DMS53 treated with DMSO at 0.1 percent for 48 hours (cell line): Measurements from ENCODE around the gene CAMTA1.

ENCODE experiments used
- DNase-seq: peaks from one replicate; lab custom pipeline; 2025; ENCODE audit not compliant: unreplicated experiment; lab: John Stamatoyannopoulos, UW

Gene CAMTA1

DNA sequence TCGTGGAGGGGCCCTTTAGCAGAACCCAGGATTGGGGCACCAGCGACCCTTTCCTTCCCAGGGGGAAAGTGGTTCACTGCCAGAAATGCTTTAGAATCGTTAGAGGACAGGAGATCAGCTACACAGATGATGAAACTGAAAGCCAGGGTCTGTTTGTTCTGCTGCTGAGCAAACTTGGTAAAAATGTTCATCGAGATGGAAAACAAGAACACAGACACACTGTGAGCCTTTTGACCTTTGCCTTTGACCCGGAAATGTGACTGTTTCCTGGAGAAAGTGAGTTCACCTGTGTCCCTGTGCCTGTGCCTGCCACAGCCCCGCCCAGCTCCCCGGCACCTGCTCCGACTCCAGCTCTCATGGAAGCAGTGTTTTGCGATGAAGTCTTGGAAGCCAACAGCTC lies 234.3 kb downstream of the CAMTA1 start:
- DNase-seq: no peak

DNA sequence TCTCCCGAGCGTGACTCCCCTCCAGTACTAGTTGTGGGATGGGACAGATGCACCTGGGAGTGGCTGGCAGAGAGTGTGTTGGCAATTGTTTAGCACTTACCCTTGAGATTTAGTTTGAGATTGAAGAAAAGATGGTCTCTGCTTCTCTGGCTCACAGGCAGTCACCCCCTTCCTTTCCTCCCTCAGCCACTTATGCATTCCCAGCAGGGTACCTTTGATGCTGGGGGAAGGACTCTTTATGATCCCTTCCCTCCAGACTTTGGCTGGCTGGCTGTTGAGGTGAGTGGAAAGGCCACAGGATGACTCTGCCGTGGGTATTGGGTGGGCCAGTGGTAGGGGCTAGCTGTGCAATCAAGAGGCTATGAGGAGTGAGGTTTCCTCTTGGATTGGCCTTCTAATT lies 236.8 kb downstream of the CAMTA1 start:
- DNase-seq: no peak

DNA sequence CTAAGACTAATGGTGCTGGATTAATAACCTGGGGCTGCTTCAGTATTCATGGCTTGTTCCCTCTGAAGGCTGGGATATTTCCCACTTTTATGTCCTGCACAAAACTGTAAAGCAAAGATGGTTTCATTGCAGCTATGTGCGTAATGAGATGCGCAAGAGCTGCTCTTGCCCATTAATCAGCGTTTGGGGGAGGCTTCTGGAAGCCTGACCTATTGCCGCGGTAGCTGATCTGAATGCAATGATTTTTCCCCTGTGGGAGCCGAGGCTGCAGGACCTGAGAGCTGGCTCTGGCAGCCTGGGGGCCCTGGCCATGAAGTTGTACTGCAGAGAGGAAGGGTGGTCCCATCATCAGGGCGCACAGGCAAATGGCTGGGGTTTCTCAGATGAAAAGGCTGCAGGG lies 239.8 kb downstream of the CAMTA1 start:
- no peak for DNase-seq

DNA sequence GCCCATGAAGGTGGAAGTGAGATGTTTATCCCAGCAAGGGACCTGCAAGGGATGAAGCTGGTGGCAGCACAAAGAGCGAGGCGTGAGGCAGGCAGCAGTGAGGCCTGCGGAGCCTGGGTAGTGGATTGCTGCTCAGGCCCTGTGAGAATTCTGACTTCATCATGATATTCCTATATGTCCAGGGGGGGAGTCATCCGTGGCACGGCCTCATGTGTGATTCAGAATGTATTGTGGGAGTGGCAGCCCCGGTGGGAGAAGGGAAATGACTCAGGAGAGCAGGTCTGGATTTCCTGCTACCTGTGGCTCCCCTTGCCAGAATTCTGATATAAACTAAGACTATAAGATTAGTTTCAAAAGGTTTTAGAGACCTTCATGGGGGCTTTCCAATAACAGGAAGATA lies 240.9 kb downstream of the CAMTA1 start:
- no peak for DNase-seq

DNA sequence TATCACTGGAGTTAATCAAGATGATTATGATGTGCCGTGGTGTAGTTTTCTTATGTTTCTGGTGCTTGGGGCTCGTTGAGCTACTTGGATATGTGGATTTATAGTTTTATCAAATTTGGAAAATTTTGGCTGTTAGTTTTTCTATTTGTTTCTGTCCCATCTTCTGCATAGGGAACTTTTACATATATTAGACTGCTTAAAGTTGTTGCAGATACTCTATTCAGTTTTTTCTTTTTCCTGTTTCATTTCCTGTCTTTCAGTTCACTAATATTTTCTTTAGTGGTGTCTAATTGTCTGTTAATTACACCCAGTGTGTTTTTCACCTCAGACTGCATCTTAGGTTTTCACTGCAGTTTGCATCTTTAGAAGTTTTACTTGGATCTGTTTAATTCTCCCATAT lies 247.7 kb downstream of the CAMTA1 start:
- DNase-seq: no peak

DNA sequence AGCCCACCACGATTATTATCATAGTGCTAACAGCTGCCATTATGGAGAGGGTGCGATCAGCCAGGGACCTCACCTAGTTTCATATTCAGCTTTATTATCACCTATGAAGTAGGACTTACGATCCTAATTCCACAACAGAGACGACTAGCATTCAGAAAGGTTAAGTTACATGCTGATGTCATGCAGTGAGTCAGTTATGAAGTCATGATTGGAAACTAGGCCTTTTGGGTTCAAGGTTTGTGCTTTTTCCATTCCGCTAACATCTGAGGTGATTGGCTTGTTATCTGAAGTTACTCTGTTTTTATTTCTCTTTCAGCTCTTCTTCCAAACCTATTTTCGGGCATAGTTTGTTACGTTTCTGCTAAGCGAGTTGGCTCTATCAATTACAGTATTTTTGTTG lies 251.1 kb downstream of the CAMTA1 start:
- no peak for DNase-seq

DNA sequence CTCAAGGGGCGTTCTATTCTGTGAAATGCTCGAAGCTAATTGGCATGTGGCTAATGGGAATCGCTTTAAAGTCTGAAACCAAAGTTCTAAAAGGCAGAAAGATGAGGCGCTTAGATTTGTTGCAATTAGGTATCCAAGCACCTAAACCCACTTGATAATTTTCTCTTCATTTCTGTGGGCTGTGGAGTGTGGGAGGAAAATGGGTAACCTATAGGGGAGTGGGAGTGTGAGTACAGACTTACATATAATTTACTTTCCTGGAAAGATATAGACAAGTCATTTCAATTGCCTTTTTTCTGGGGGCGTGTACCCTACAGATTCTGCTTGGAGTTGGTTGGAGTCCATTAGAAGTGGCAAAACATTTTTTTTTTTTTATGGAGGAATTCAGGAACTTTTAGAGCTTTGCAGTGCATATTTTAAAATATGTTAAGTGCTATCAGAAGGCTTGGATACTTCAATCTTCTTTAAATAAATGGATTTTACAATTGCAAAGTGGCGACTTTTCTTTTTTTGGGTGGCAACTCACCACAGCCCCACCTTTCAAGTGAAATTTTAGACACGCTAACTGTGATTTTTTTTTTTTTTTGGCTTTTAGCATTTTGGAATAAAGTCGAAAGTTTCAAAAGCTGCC lies 254.5 kb downstream of the CAMTA1 start:
- no peak for DNase-seq

DNA sequence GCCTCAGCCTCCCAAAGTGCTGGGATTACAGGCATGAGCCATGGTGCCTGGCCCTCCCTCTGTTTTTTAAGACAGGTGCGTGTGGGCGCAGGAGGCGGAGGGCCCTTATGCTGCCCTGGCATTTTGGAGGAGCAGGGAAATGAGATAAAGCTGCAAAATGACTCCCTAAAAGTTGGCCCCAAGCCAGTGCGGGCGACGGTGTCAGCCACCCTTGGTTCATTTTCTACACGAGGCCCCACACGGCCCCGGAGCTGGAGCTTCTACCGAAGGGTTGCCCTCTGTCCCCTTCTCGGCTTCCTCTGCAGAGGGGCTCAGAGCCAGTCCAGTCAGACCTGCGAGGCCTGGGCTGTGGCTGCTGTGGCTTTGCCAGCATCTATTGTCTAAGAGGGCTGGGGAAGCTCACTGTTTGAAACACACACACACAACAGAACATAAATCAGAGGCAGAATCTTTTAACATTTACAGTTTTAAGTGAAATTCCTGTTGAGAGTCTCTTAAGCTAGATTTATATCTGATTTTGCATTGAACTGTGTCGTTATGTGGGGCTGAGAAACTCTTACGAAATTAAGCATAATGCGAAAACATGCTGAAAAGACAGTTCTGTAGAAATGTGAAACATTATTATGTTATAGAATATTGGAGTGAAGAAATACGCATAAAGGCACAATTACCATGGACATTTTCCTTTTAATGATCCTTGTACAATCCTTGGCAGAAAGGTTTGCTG lies 255.9 kb downstream of the CAMTA1 start:
- DNase-seq: no peak

DNA sequence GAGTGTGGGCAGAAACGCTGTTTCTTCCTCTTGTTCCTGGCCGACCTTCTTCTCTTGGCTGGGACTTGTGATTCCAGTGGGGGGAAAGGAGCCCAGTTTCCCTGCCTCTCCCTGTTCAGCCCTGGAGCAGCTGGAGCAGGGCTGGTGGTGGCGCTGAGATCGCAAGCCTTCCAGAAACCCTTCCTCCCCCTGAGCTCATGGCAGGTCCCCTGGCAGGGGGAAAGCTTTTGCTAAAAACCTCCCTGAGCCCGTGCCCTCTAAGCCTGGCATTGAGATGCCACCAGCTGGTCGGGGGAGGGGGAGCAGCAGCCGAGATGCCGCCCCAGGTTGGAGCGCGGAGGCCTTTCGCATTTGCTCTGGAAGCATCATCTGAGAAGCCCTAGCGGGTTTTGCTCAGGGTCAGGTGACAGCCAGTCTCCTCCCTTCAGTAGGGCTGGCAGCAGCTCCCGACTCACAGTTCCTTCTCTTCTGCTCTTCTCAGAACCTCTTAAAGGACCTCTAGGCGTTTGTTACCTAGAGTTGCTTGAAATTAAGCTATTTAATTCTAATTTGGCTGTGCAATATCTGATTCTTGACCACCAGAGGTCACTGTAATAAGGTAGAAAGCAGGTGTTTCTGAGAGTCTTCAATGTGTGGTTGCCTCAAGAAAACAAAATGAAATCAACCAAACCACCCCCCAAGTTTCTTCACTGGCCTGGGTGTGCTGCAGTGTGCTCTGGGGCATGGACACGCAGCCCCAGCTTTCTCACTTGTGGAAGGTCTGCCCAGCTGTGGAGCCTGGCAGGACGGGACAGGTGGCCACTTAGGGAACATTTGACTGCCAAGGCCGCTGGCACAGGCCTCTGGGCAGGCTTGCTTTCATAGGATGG lies 257.3 kb downstream of the CAMTA1 start:
- peak; percentile 32 for DNase-seq

DNA sequence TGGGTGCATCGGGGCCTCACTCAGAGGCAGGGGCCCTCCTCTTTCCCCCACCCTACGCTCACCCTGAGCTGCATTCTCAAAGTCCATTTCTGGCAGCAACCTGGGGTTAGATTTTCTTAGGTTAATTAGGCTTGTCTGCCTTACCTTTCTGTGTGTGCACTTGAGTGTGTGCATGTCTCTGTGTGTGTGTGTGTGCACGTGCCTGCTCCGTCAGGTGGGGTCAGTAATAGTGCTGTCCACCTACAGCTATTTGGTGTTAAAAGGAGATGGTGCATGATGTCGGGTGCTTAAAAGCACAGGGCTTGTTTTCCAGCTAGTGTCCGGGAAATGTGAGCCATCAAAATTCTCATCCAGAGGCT lies 257.9 kb downstream of the CAMTA1 start:
- DNase-seq: no peak

DNA sequence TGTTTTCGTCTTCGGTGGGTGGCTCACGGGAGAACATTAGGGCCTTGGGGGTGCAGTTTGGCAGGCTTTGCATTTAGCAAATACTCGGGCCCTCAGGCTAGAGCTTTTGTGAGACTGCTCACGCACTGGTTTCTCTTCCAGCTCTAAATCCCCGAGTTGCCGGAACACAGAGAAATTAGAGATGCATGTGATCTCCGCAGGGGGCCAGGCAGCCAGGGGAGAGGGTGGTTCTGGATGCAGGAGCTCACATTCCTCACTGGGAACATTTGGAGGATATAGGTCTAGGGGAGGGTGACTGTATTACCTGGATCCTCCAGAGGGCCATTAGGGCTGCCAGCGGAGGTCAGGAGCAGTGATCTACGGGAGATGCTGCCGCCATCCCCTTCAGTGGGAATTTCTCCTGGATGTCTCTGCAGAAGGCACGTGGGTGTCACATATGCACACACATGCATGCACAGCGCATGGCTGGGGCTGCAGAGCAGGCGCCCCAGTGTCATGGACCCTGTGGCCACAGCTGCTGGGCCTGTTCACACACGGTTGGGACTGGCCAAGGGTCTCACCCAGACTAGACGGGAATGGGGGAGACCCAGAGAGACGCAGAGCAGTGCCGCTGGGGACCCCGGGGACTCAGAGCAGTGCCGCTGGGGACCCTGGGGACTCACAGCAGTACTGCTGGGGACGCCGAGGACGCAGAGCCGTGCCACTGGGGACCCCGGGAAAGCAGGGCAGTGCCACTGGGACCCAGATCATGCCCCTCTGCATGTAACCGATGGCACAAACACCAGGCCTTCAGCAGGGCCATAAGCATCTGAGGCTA lies 258.7 kb downstream of the CAMTA1 start:
- DNase-seq: no peak

DNA sequence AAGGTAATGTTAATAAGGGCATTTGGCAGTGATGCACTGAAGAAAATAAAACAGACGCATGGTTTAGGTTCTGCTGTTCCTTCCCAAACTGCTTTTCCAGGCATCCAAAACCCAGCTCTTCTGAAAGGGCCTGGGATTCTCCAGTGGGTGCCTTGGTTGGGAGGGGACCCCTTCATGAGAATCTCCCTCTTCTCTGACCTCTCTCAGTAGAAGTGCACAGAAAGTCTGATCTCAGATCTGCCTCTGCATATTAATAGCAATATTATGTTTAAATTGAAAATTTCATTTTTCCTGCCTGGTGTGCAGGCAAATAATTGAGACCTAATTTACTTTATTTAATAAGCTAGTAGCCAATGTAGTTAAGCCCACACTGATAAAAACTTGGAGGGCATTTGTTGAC lies 260.6 kb downstream of the CAMTA1 start:
- DNase-seq: no peak

DNA sequence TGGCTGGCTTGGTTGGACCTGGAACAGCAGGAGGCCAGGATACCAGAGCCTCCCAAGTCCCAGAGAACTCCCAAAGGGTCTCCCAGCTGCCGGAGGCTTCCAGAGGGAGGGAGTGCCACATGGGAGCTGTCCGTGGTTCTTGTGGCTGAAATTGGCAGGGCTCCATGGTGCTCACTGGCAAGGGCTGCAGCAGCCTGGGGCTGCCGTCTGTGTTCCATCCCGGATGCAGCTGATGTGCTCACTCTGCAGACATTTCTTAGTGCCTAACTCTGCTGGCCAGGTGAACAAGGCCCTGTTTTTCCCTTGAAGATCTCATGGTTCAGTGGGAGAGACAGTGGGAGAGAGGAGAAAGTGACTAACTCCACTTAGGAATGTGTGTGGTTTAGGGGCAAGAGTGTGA lies 261.1 kb downstream of the CAMTA1 start:
- no peak for DNase-seq

DNA sequence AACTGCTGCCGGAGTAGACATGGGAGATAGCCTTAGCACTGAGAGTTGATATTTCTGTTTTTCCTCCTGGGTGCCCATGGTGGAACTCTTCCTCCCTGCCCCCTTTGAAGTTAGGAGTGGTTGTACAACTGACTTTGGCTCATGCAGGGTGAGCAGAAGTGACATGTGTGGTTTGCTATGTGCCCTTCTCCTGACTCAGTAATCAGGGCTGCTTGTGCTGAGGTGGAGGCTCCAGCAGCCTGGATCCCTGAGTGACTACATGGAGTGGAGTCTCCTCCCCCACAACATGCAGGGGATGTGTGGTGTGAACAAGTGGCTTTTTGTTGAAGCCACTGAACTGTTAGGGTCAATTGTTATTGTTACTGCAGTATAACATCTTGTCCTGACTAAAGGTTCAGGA lies 261.6 kb downstream of the CAMTA1 start:
- DNase-seq: no peak

DNA sequence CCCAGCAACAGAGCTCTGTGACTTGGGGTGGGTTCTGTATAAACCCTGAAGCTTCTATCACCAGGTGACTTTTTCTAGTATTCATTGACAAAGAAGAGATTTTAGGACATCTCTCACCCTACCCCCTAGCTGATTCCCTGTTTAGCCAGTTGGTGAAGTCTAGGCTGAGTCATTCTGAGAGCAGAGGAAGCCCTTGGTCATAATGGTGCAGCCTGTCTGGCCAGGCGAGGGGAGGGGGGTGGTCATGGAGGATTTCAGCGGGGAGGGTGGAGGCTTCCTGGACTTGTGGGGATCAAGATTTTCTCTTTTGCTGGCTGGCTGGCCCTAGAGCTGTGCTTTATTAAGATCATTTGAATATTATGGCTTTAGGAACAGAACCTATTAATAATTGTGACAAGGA lies 262.6 kb downstream of the CAMTA1 start:
- no peak for DNase-seq

DNA sequence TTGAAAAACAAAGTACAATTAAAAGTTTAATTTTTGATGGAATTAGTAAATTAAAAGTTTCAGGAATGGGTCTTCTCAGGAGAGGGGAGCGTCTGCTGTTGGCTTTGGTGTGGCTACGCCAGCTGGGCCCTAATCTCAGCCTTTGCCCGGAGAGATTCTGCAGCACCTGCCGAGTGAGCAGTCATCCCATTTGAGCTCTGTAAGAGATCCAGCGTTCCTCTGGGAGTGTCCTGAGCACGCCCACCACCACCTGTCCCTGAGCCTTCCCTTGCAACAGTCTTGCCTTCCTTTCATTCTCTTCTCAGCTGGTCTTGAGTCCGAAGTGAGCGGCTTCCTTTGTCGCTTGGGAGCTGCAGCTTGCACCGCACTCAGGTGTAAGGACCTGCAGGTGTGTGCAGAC lies 263.1 kb downstream of the CAMTA1 start:
- DNase-seq: no peak

DNA sequence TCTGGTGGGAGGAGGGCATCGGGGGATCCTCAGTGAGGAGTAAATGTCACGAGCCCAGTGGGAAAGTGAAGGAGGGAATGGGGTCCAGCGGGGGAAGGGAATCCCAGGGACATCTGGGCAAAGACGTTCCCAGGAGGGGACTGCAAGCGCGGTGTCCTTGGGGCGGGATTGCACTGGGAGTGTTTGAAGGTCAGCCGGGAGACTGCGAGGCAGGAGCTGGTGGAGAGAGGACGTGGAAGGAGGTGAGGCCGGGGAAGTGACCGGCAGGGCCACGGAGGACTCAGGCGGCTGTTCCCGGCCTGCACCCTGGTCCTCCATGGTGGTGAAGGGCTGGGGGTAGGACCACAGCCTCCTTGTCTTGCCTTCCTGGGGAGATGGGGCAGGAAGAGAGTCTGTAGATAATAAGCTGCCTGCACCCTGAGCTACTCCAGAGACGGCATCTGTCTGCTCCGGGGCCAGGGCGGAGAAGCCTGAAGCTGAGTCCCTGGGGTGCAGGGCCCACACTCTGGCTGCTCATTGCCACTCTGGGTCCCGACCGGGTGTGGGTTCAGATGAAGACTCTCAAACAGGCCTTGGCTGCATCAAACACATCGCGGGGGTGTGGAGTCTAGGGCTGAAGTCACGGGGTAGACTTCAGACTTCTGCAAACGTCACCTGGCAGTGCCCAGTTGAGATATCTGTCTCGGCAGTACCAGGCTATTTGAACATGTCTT lies 264.8 kb downstream of the CAMTA1 start:
- DNase-seq: no peak

DNA sequence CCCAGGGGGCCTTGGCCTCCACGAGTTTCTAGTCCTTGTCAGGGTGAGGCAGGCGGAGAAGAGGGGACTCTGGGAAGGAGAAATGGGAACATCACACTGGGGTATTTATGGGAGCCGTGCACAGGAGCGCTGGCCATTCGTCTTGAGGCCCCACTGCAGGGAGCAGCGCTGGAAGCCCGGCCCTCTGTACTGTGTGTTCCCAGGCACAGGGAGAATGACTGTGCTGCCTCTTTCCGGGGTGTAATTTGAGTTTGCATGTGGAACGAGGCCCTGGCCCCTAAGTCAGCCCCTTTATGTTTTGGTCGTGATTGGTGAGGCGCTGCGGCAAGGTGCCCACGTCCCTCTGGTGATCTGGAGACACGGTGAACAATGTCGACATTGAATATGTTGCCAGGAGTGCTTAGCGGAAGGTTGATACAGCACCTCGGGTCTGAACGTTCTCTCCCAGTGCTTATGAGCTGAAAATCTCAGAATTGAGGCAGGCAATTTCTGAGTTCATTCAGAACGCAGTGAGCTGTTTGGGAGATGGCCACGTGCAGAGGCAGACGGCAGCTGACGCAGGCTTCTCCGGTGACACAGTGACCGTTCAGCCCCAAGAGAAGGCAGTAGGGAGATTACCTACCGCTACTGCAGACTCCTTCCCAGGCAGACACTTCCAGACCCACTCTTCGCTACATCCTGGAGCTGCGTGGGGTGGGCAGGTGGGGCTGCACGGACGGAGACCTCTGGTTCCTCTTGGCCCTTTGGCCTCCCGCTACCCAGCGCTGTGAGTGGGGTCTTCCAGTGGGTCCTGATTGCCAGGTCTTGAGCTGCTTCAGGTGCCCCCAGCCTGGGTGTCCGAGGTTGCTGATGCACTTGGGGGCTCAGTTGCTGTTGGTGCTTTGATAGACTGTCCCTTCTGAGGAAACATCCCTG lies 265.8 kb downstream of the CAMTA1 start:
- DNase-seq: no peak

DNA sequence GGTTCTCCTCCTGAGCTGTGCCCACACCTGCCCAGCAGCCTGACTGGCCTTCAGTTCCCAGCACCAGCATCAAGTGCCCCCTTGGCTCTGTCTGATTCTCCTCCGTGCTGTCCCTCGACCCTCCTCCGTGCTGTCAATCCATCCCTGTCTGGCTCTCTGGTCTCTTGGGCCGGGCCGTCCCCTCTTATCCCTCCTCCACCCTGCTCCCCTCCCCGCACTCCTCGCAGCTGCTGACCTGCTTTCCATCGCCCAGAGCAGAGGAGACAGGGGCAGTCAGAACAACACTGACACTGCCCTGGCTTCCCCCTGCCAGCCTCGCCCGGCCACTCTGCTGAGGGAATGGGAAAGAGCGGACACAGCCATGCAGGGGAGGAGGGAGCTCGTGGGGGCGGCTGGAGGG lies 267.4 kb downstream of the CAMTA1 start:
- DNase-seq: no peak

DNA sequence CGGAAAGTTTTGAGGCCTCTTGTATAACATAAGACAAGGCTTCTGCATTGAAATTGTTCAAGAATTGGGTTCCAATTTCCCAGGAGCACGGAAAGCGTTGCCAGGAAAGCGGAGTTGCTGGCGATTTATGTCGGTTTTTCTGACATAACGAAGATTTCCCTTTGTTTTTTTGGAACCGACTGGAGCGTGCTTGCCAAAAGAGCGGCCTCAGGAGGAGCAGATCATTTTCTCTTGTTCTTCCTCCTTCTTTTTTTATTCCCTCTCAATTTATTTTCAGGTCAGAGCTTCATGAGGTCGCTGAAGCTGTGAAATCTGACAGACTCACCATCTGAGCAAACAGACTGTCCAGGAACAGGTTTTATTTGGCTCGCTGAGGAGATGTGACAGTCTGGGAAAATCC lies 275.5 kb downstream of the CAMTA1 start:
- no peak for DNase-seq
